Liver (tissue), 9 donors: ENCODE measurements around the gene AHNAK2. TPM values are rescaled to one million over a fixed set of nuclear protein-coding genes. Genes with fewer than 3 reads are reported as not detected.
"Not testable (repeated sequence)": the region's sequence is repeated elsewhere in the genome, so short reads cannot be mapped to it uniquely, and the experiment has no call there.

Source experiments
- DNase-seq: peaks from one replicate; pipeline ENCODE4 v3.0.0-alpha.2; 2017; ENCODE audit warnings: low spot score
- H3K27ac ChIP-seq, 2 donors: one replicate each; pipeline ENCODE4 v1.7.0; 2013; ENCODE audit warnings: inconsistent platforms in 2 of 2, low read length in 2 of 2, control low read depth in 1 of 2, low read depth in 1 of 2, mild to moderate bottlenecking in 1 of 2
- H3K27me3 ChIP-seq, 4 donors: one replicate each; pipeline versions ENCODE4 v1.6.1 to v1.7.0; 2013; ENCODE audit warnings: low read length in 3 of 4, inconsistent platforms in 1 of 4, mild to moderate bottlenecking in 1 of 4, moderate library complexity in 1 of 4; ENCODE audit not compliant: control insufficient read depth in 4 of 4, insufficient read depth in 4 of 4
- H3K36me3 ChIP-seq, 4 donors: one replicate each; pipeline versions ENCODE4 v1.6.1 to v1.7.0; 2013; ENCODE audit warnings: low read length in 3 of 4, mild to moderate bottlenecking in 3 of 4, low read depth in 1 of 4, moderate library complexity in 1 of 4; ENCODE audit not compliant: control insufficient read depth in 4 of 4, insufficient read depth in 3 of 4
- H3K4me1 ChIP-seq, 4 donors: one replicate each; pipeline versions ENCODE4 v1.6.1 to v1.7.0; 2013; ENCODE audit warnings: low read length in 3 of 4, mild to moderate bottlenecking in 3 of 4, moderate library complexity in 1 of 4; ENCODE audit not compliant: control insufficient read depth in 4 of 4, insufficient read depth in 4 of 4
- H3K4me3 ChIP-seq, 3 donors: one replicate each; pipeline versions ENCODE4 v1.6.1 to v1.7.0; 2013; ENCODE audit warnings: low read length in 3 of 3, control low read depth in 1 of 3, low read depth in 1 of 3, mild to moderate bottlenecking in 1 of 3
- H3K9ac ChIP-seq, 2 donors: one replicate each; pipeline ENCODE4 v1.7.0; 2013; ENCODE audit warnings: low read length in 2 of 2, mild to moderate bottlenecking in 2 of 2, moderate library complexity in 2 of 2, control low read depth in 1 of 2, low read depth in 1 of 2
- H3K9me3 ChIP-seq, 4 donors: one replicate each; pipeline versions ENCODE4 v1.6.1 to v1.7.0; 2013; ENCODE audit warnings: low read length in 3 of 4; ENCODE audit not compliant: control insufficient read depth in 4 of 4
- ATF3 ChIP-seq: IDR thresholded peaks from 2 replicates; pipeline ENCODE4 v1.6.1; 2016; ENCODE audit warnings: antibody characterized with exemption
- CTCF ChIP-seq: fragments of 150-350 bp; IDR thresholded peaks from 2 replicates; pipeline ENCODE4 v1.5.1; 2017; ENCODE audit warnings: improper control_type of control experiment, low read depth, low read length; ENCODE audit not compliant: missing input control
- EGR1 ChIP-seq, 2 donors: IDR thresholded peaks; 2 replicates each; pipeline ENCODE4 v1.6.1; 2016 to 2018; ENCODE audit warnings: antibody characterized with exemption in 2 of 2, low read depth in 2 of 2
- FOXA1 ChIP-seq: IDR thresholded peaks from 2 replicates; pipeline ENCODE4 v1.6.1; 2016; ENCODE audit warnings: antibody characterized with exemption
- FOXA2 ChIP-seq: IDR thresholded peaks from 2 replicates; pipeline ENCODE4 v1.6.1; 2016; ENCODE audit warnings: antibody characterized with exemption
- GABPA ChIP-seq, 2 donors: IDR thresholded peaks in 1 of 2; conservative IDR thresholded peaks in 1 of 2; 2 replicates each; pipeline ENCODE4 v1.6.1; 2016; ENCODE audit warnings: antibody characterized with exemption in 2 of 2, mild to moderate bottlenecking in 1 of 2, moderate library complexity in 1 of 2
- HNF4G ChIP-seq: IDR thresholded peaks from 2 replicates; pipeline ENCODE4 v1.6.1; 2016; ENCODE audit warnings: antibody characterized with exemption
- JUND ChIP-seq, 2 donors: IDR thresholded peaks; 2 replicates each; pipeline ENCODE4 v1.6.1; 2016; ENCODE audit warnings: antibody characterized with exemption in 2 of 2
- MAX ChIP-seq: IDR thresholded peaks from 2 replicates; pipeline ENCODE4 v1.6.1; 2016; ENCODE audit warnings: antibody characterized with exemption
- NR2F2 ChIP-seq: IDR thresholded peaks from 2 replicates; pipeline ENCODE4 v1.6.1; 2016; ENCODE audit warnings: antibody characterized with exemption
- RAD21 ChIP-seq, 2 donors: IDR thresholded peaks; 2 replicates each; pipeline ENCODE4 v1.6.1; 2016; ENCODE audit warnings: antibody characterized with exemption in 2 of 2, mild to moderate bottlenecking in 2 of 2
- REST ChIP-seq: IDR thresholded peaks from 2 replicates; pipeline ENCODE4 v1.6.1; 2016; ENCODE audit warnings: antibody characterized with exemption, mild to moderate bottlenecking
- RXRA ChIP-seq, 2 donors: IDR thresholded peaks; 2 replicates each; pipeline ENCODE4 v1.6.1; 2017 to 2018; ENCODE audit warnings: antibody characterized with exemption in 2 of 2, mild to moderate bottlenecking in 1 of 2
- SP1 ChIP-seq: IDR thresholded peaks from 2 replicates; pipeline ENCODE4 v1.6.1; 2018; ENCODE audit warnings: antibody characterized with exemption, mild to moderate bottlenecking
- TAF1 ChIP-seq: conservative IDR thresholded peaks from 2 replicates; pipeline ENCODE4 v1.6.1; 2016; ENCODE audit warnings: antibody characterized with exemption, mild to moderate bottlenecking
- YY1 ChIP-seq: IDR thresholded peaks from 2 replicates; pipeline ENCODE4 v1.6.1; 2016; ENCODE audit warnings: antibody characterized with exemption, mild to moderate bottlenecking
- ZBTB33 ChIP-seq: IDR thresholded peaks from 2 replicates; pipeline ENCODE4 v1.6.1; 2016; ENCODE audit warnings: antibody characterized with exemption
- WGBS: extraction: QIAGEN DNeasy Blood & Tissue Kit; methylation state at CpG from one replicate; pipeline ENCODE4 v1.1.7; 2013; 5-methylcytosine and 5-hydroxymethylcytosine counted together
- polyA plus RNA-seq, 2 donors: library from polyadenylated mRNA; stranded (reverse) in 1 of 2; unstranded in 1 of 2; fragments of 200-250 nt in 1 of 2; fragments of >200 nt in 1 of 2; fragmentation: Nextera tagmentation in 1 of 2; extraction: Ambion mirVana in 1 of 2; gene quantifications; one replicate each; pipeline versions ENCODE4 v1.2.1 to v1.2.3, GENCODE V29; 2013 to 2015
- total RNA-seq, 2 donors: library from RNA; depleted of rRNA; stranded (reverse); fragments of >200 nt; gene quantifications; one replicate each; pipeline ENCODE4 v1.2.3, GENCODE V29; 2014
- donor health status: healthy.
- donor health status: healthy.
- donor health status: healthy.
- donor health status: healthy.
- donor health status: healthy.

AHNAK2 gene
- total and polyA plus RNA-seq, 4 donors, result 0.05 to 2.6 (median 1.2) TPM

GRCh38 chr14:104950021-104950420, 28.2 kb downstream of the AHNAK2 start:
- Histone ChIP-seq H3K4me1 (no peaks in the 10 kb centered on the region), H3K9ac (no peak overlapping the region), H3K27ac (no peak overlapping the region), H3K4me3 (no peak overlapping the region), H3K9me3 (no peaks in the 10 kb centered on the region), H3K36me3 (no peaks in the 10 kb centered on the region), H3K27me3 (no peaks in the 10 kb centered on the region)
- WGBS, result 90% methylated on average over 17 of the region's 17 CpGs
- no peak for DNase-seq
- TF ChIP-seq FOXA1 (no peak), MAX (no peak), REST (no peak), RAD21 (IDR thresholded peaks at IDR 0.05) (no peak), RXRA (IDR thresholded peaks at IDR 0.05) (no peak), YY1 (no peak), JUND (IDR thresholded peaks at IDR 0.05) (no peak), CTCF (no peak)

- DNase-seq, H3K27ac ChIP-seq, H3K4me1 ChIP-seq, H3K36me3 ChIP-seq, H3K27me3 ChIP-seq, H3K4me3 ChIP-seq, H3K9me3 ChIP-seq, H3K9ac ChIP-seq: not testable (repeated sequence)
- WGBS, result 94% methylated on average over 22 of the region's 24 CpGs
These were observed 28.7 kb downstream of the AHNAK2 start for GRCh38 chr14:104949406-104949955.

GRCh38 chr14:104948736-104949031, 29.5 kb downstream of the AHNAK2 start:
- Histone ChIP-seq H3K4me3 (no peak overlapping the region), H3K9ac (no peak overlapping the region), H3K27me3 (no peaks in the 10 kb centered on the region), H3K27ac (no peak overlapping the region), H3K9me3 (no peaks in the 10 kb centered on the region), H3K36me3 (no peaks in the 10 kb centered on the region), H3K4me1 (no peaks in the 10 kb centered on the region)
- DNase-seq, result no peak
- 95% methylated on average over 11 of the region's 11 CpGs for WGBS
- no peak for TF ChIP-seq NR2F2
- no peak for TF ChIP-seq SP1
- TF ChIP-seq FOXA2, result no peak
- TF ChIP-seq RAD21 (IDR thresholded peaks at IDR 0.05), result no peak
- no peak for TF ChIP-seq ATF3
- no peak for TF ChIP-seq GABPA (IDR thresholded peaks at IDR 0.05 in 1 of 2, conservative IDR thresholded peaks at IDR 0.05 in 1 of 2)
- no peak for TF ChIP-seq TAF1
- TF ChIP-seq RXRA (IDR thresholded peaks at IDR 0.05), result no peak
- no peak for TF ChIP-seq MAX
- TF ChIP-seq ZBTB33, result no peak
- TF ChIP-seq HNF4G, result no peak
- TF ChIP-seq JUND (IDR thresholded peaks at IDR 0.05), result no peak
- no peak for TF ChIP-seq REST
- no peak for TF ChIP-seq EGR1 (IDR thresholded peaks at IDR 0.05; ENCODE audit: low read depth in 2 of 2)
- TF ChIP-seq YY1, result no peak
